OCI-LY7 (cell line): ENCODE results near the gene KRT86.

Experiments used
- CTCF ChIP-seq: fragments of 200-600 bp; sonication (generic); conservative IDR thresholded peaks from 2 replicates; pipeline ENCODE4 v1.5.1; 2014; ENCODE audit warnings: mild to moderate bottlenecking, antibody characterized with exemption, low read length, moderate library complexity, mixed read lengths
- EZH2phosphoT487 ChIP-seq: fragments of 200-600 bp; sonication (generic); IDR thresholded peaks from 2 replicates; pipeline ENCODE4 v1.6.1; 2018; ENCODE audit warnings: low read depth, borderline replicate concordance, mild to moderate bottlenecking, mixed run types, antibody characterized with exemption, low read length, moderate library complexity, mixed read lengths

DNA sequence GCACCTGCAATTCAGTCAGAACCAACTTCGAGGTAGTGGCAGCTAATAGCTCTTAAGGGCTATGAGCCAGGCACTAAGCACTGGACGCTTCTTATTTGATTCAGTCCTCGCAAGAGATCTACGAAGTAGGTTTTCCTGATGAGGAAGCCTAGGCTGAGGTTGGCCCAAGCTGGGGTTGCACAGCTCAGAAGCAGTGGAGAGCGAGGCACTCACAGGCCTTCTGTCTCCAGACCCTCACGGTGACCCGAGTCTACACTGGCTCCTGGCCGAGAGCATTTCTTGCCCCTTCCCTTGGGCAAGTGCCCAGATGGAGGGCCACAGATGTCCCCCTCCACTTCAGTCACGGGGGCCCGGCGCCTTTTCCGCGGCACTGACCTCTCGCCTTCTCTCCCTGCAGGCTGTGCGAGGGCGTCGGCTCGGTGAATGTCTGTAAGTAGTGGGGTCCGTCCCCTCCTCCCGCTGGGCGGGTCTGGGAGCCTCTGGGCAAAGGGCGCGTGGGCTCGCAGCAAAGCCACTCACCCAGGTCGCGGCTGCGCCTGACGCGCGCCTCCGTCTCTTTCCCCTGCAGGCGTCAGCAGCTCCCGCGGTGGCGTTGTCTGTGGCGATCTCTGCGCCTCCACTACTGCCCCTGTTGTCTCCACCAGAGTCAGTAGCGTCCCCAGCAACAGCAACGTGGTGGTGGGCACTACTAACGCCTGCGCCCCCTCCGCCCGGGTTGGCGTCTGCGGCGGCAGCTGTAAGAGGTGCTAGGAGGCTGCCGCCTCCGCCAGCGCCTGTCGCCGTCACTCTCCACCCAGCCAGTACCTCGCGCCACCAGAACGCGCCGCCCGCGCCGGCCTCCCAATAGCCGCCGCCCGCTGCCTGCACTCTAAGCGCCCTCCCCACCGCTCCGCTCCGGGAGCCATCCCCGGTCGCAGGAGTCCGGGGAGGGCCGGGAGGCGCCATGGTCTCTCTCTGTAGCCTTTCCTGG lies 33.7 kb downstream of the KRT86 start:
- TF ChIP-seq CTCF (no peak), EZH2phosphoT487 (no peak)
